Measurements from ENCODE around the gene NPW.
"Not testable (repeated sequence)": the region's sequence is repeated elsewhere in the genome, so short reads cannot be mapped to it uniquely, and the experiment has no call there.

The NPW gene

DNA sequence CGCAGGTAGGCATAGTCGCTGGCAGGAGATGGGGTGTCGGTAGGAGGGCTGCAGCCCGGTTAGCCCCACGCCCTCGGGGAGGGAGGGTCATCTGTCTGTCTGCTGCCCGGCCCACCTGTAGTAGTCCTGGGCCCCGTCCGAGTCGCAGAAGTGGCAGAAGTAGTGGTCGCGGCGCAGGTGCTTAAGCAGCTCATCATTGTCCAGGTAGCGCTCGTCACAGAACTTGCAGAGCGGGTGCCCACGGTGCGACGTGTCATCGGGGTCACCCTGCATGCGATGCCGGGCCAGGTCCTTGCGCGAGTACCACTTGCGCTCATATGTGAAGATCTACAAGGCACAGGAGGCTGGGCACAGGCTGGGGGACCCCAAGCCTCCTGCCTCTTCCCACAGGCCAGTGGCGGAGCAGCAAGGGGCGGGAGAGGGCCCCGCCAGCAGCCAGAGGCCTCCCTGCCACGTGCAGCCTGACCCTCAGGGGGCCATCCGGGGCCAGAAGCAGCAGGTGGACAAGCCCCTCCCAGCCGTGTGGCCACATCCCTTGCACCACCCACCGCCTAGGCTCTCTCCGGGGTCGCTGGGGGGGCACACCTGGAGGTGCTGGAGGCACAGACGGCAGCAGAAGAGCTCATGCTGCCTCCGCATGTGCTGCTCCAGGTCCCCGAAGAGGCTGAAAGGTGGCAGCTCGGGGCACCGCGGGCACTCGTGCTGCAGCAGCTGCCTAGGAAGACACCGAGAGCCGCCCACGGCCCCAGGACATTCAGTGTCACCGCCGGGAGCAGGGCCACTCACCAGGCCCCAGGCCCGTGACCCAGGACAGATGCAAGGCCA lies 17.0 kb upstream of the NPW start:
- no peak for DNase-seq

DNA sequence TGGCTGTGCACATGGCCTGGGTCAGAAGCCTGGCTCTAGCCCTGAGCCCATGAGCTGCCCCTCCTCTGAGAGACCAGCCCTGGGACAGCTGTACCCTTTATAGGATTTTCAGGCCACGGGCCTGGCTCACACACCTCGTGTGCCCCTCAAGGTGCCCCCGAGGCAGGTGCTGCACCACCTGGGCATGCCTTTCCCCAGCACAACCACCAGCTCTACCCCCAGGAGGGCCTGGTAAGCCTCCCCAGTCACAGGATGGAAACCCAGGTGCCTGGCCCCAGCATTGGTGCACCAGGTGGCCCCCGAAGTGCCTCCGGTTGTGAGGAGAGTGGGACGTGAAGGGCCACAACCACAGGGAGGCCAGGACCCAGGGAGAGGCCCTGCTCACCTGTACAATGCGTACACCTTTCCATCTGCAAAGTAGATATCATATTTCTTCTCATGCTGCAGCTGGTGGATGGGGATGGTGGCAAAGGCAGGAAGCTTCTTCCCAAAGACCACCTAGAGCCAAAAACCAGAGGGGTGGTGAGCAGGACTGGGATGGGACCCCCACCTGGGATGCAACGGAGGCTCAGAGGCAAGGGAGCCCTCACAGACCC lies 16.3 kb upstream of the NPW start:
- DNase-seq, result no peak

DNA sequence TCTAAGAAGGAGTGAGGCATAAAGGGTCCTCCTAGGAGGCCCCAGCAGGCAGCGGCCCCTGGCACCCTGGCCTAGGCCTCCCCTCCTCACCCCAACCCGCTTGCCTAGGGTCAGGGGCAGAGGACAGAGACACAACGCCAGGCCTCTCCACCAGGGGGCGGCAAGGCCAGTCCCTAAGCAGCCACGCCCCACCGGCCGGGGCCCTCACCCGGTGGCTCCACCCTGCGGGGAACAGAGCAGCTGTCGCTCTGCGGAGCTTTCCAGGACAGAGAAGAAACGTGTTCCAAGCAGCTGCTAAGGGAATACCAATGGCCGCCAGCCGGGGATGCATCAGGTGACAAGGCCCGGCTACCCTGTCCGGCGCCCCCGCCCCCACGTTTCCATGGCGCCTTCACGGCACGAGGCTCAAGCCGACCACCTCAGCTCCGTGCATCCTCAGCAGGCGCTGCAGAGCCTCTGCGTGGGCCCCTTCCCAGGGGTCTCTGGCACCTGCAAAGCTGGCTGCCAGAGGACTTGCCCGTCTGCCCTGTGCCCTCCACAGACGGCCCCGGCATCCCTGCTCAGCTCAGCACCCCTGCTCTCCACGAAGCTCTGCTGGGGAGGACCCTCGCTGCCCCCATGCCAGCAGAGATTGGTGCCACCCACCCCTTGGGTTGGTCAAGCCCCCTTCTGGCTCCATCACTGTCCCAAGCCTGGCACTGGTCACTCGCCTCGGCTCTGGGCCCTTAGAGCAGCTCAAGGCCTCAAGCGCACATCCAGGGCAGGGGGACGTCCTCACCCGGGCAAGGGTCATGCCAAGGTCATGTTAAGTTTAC lies 15.6 kb upstream of the NPW start:
- DNase-seq, result peak; percentile 84

DNA sequence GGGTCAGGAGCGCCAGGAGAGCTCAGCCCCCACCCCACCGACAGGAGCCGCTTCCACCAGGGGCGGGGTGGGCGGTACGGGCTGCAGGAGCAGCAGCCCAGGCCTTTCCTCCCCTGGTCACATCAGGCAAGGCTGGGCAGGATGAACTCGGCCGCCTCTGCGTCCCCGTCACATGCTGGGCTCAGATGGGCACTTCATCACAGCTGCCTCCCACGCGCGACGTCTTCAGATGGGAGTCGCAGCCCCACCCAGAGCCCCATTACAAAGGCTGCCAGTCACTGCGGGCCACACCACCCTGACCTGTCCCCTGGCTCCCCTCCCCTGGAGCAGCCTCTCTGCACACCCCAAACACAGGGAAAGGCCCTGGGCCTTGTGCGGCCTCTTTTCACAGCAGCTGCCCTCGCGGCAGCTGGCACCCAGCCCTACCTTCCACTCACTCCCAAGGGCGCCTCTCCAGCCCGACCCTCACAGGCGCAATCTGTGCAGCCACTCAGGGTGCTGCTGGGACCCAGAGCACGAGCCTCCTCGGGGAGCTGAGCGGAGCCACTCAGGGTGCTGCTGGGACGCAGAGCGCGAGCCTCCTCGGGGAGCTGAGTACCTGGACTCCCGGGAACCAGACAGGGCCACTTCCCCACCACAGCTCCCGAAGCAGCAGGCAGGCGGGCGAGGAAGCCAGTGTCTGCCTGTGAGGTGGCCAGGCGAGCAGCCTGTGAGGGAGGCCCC lies 14.6 kb upstream of the NPW start:
- no peak for DNase-seq

DNA sequence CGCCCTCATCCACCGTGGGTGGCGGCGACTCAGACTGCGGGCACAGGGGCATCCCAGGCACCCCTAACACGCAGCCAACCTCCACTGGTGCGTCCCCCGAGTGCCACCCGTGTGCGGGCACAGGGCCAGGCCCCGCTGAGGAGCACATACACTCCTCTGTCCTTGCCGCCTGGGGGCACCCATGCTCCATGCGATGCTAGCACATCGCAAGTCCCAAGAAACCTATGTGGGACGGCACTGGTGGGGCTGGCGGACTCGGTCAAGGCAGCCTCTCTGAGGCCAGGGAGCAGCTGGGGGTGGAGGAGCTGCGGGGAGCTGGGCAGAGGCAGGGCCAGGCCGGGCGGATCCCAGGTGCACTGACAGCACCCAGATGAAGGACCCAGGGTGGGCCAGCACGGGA lies 13.9 kb upstream of the NPW start:
- no peak for DNase-seq

DNA sequence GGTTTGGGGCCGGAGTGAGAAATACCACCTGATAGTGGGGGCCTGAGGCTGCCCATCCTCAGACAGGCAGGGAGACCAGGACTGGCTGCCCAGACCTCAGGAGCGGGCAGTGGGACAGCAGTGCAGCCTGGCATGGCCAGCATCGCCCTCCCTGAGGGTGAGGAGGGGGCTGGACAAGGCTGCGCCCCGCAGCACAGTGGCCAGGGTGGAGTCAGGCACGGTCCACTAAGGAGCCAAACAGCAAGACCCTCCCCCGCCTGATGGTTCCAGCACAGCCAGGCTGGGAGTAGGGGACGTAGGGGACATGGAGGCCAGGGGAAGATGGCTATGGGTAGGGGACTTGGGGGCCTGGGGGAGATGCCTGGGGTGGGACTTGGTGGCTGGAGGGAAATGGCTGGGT lies 13.3 kb upstream of the NPW start:
- no peak for DNase-seq

DNA sequence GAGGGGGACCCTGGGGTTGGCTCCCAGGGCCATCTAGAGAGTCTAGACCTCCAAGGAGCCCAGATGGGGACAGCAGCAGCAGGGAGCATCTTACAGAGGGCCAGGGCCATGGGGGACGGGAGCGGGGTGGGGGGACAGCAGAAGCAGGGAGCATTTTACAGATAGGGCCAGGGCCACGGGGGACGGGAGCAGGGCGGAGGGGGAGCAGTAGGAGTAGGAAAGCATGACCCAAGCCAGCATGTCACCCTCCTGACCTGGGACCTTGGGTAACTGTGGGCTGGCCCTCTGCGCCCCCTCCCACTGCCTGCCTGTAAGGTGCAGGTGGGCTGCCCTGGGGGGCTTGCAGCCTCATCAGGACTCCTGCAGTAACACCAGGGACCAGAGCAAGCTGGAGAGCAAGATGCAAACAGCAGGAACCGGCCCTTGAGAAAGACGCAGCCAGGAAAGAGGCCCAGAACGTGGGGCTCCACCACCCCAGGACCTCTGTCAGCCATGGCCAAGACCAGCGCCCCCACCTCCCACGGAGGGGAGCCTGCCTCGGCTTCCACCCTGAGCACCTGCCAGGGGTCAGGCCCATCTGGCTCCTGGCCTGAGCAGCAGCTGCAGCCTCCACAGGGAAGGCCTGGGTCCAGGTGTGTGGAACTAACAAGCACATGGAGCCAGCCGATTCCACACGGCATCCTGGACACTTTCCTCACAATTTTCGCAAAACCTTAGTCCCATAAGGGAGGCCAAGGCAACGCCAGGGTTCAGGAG lies 12.3 kb upstream of the NPW start:
- DNase-seq, result no peak

DNA sequence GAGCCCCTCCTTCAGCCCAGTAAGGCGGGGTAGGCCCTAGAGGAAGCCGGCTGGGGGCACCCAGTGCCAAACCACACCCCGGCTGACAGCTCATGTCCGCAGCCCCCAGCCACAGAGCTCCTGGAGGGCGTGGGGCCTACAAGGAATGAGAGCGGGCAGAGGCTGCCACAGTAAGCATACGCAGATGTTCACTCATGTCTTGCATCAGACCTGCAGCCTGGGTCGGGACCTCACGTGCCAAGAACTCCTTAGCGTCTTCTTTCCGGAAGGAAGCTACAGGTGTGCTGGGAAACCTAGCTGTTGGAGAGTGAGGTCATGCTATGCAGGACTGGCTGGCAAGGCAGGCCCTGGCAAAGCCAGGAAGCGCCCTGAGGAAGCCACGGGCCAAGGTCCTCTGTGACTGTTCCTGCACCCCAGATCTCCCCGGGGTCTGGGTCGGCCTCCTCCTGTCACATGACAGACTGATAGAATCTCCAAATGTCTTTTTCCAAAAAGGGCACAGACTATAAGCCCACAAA lies 11.5 kb upstream of the NPW start:
- DNase-seq, result no peak

DNA sequence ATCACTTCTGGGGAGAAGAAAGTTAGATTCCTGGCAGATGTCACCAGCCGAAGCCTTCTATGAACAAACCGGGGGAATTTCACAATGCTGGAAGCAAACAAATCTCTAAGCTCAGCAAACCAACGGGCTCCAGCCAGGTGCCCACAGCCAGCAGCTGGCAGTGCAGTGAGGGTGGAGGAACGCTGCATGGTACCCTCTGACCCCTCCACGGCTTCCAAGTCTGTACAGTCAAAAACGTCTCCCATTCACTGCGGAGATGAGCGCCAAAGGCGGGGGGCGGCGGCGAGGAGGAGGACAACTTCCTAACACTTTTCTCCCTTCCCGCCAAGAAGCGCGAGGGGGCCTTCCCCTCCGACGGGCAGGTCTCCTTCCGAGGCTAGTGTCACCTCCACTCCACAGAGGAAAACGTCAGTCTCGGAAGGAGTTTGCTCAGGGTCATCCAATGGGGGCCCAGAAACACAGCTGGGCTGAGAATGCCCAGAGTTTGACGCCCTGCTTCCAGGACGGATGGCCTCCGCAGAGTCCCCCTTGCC lies 10.9 kb upstream of the NPW start:
- no peak for DNase-seq

DNA sequence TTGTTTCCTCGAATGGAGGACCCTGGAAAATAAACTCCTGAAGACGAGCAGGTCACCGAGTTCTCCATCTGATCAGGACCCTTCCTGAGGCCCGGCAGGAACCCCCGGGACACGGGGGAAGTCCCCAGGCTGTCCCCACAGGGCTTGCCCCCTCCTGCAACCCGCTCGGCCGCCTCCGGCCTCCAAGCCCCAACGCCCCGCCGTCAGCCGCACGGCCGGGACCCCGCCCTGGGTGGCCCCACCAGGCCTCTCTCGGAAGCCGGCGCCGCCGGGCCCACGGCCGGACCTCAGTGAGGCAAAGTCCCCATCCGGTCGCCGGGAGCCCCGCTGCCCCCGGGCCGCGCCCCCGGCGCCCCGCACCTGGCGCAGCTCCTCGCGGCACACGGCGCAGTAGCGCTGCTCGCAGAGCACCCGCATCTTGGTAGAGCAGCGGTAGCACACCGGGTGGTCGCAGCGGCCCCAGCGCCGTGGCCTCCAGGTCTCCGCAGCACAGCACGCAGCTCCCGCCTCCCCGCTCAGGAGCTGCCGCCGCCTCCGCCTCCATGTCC lies 10.3 kb upstream of the NPW start:
- no peak for DNase-seq

DNA sequence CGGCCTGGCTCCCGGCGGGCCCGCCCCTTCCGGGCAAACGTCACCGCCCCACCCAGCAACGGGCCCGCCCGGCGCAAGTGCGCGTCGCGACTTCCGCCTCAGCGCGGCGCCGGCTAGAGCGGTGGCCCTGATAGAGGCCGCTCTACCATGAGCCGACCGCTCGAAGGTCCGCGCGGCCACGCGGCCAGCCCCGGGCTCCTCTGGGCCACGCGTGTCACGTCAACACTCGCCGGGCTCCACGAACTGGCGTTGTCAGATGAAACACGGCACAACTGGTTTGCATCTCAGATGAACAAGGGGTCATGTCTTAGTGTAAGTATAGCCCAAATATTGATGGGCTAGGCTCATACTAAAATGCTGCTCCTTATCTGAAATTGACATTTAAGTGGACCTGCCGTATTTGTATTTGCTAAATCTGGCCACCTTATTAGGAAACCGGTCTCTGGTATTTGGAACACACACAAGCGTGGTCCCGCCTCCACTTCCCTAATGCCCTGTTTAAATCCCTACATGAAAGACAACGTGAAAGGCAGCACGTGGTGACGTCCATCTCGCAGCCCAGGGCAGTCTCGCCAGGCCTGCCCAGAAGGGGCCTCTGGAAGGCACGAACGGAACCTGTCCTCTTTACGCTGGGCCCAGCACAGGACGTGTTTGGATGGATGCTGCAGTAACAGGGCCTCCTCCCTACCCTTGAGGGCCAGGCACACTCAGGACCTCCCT lies 9.6 kb upstream of the NPW start, which contains the start of gene ZNF598:
Gene ZNF598 (minus strand): TSS at position 31 of the 720 bp plus-strand sequence.
- DNase-seq, result peak; percentile 80

DNA sequence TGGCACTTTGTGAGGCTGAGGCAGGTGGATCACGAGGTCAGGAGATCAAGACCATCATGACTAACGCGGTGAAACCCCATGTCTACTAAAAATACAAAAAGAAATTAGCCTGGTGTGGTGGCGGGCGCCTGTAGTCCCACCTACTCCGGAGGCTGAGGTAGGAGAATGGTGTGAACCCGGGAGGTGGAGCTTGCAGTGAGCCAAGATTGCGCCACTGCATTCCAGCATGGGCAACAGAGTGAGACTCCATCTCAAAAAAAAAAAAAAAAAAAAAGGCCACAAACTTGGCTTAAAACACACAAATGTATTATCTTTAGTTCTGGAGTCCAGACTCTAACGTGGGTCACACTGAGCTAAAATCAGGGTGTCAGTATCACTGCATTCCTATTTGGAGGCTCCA lies 7.9 kb upstream of the NPW start:
- not testable (repeated sequence) for DNase-seq

DNA sequence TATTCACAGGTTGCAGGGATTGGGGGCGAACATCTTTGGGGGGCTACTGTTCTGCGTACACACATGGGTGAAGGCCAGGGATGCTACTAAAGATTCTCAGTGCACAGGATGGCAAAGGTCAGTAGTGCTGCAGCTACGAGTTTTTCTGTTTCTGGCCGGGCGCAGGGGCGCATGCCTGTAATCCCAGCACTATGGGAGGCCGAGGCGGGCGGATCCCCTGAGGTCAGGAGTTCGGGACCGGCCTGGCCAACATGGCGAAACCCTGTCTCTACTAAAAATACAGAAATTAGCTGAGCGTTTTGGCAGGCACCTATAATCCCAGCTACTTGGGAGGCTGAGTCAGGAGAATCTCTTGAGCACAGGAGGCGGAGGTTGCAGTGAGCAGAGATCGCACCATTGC lies 6.1 kb upstream of the NPW start:
- no peak for DNase-seq

DNA sequence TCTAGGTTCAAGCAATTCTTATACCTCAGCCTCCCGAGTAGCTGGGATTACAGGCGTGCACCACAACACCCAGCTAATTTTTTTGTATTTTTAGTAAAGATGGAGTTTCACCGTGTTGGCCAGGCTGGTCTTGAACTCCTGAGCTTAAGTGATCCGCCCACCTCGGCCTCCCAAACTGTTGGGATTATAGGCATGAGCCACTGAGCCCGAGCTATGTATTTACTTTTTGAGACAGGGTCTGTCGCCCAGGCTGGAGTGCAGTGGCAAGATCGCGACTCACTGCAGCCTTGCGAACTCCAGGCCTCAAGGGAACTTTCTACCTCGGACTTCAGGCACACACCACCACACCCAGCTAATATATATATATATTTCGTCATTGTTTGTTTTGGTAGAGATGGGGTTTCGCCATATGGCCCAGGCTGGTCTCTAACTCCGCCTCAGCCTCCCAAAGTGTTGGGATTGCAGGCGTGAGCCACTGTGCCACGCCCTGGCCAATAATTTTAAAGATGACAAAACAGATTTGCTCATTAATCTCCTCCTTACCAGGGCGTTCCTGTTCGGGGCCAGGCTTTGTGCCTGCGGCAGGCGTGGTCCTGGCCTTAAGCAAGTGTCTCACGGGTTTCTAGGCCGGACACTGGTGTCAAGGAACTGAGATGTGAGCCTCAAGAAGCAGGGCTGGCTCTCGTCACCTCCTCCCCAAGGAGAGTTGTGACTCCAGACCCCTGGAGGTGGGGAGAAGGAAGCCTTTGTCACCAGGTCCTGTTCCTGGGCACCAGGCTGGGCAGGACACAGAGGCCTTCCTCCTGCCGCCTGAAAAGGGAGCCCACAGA lies 4.3 kb upstream of the NPW start:
- DNase-seq, result no peak

DNA sequence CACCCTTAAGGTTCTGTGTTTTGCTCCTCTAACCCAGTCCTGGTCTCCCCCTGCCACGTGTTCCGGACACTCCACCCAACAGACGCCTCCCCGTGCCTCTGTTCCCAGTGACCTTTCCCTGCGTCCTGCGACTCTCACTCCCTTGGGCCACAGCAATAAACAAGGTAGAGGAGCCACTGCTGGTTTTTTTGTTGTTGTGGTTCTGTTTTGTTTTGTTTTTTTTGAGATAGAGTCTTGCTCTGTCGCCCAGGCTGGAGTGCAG lies 3.7 kb upstream of the NPW start:
- no peak for DNase-seq

DNA sequence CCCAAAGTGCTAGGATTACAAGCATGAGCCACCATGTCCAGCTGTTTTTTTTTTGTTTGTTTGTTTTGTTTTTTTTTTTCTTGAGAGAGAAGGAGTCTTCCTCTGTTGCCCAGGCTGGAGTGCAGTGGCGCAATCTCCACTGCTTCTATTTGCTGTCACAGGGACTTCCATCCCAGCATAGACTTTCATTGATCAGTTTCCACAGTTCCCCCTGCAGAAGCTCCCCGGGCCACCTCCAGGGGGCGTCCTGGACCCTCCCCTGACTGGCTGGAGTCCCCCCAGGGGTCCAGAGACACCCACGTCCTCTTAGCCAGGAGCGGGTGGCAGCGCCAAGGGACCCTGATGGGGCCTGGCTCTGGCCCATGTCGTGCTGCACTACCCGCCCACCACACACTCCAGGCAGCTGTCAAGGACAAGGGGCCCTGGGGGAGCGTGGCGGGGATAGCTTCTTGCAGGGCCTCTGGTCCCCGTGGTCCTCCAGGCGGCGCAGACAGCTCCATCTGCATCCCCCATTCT lies 3.1 kb upstream of the NPW start:
- no peak for DNase-seq

DNA sequence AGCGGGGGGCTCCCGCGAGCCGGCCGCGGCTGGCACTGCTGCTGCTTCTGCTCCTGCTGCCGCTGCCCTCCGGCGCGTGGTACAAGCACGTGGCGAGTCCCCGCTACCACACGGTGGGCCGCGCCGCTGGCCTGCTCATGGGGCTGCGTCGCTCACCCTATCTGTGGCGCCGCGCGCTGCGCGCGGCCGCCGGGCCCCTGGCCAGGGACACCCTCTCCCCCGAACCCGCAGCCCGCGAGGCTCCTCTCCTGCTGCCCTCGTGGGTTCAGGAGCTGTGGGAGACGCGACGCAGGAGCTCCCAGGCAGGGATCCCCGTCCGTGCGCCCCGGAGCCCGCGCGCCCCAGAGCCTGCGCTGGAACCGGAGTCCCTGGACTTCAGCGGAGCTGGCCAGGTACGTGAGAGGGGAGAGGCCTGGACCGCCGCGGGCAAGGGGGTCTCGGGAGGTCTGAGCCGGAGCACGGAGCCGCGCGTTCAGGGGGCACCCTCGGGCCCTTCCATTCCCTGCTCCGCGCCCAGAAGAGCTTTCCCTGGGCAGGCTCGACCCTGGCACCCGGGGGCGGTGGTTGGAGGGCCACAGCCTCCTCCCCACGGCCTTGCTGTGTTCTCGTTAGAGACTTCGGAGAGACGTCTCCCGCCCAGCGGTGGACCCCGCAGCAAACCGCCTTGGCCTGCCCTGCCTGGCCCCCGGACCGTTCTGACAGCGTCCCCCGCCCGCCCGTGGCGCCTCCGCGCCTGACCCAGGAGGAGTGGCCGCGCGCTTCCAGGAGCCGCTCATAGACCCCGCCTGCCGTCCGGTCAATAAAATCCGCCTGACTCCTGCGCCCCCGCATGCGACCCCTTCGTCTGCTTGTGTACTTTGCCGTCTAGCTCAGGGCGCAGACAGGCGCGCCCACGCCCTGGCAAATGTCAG lies 591 bp downstream of the NPW start:
- DNase-seq, result no peak

DNA sequence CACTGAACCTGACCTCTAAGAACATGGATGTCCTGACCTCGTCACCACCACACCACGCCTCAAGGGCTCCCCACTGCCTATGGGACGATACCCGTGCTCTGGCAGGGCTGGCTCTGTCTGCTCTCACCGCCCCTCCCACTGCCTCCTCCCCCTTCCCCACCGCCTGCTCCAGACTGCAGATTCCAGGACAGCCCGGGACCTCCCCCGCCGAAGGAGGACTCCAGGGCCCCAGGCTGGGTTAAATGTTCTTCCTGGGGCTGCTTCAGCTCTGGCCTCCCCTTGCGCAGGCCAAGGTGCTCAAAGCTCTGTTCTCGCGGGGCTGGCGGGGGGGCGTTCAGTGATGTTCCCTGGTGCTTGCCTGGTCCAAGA lies 3.1 kb downstream of the NPW start:
- no peak for DNase-seq

Data from stimulated activated CD4-positive, alpha-beta T cell treated with anti-CD3 and anti-CD28 coated beads, Interleukin-12 subunit alpha, Interleukin-12 subunit beta, amount 100 ng/mL, for 4 hours (primary cell).